MM.1S (cell line): ENCODE measurements around the gene MKNK1.

Source experiments
- DNase-seq: peaks from one replicate; pipeline ENCODE4 v3.0.0-alpha.2; 2015
- H2AFZ ChIP-seq: fragments of 300-600 bp; sonication (generic); 2 replicates; pipeline ENCODE4 v1.6.0; 2016; ENCODE audit warnings: antibody characterized with exemption, low read length
- H3F3A ChIP-seq: fragments of 300-600 bp; sonication (generic); 2 replicates; pipeline ENCODE4 v1.6.1; 2016; ENCODE audit warnings: mild to moderate bottlenecking, antibody characterized with exemption, low read length, moderate library complexity, mixed read lengths; ENCODE audit not compliant: insufficient read depth
- H3K27ac ChIP-seq: fragments of 300-600 bp; sonication (generic); 2 replicates; pipeline ENCODE4 v1.5.1; 2016; ENCODE audit warnings: mild to moderate bottlenecking, low read length
- H3K27me3 ChIP-seq: fragments of 300-600 bp; sonication (generic); replicated peaks from 2 replicates; pipeline ENCODE4 v1.6.0; 2016; ENCODE audit warnings: low read length; ENCODE audit not compliant: insufficient read depth
- H3K36me3 ChIP-seq: fragments of 300-600 bp; sonication (generic); replicated peaks from 2 replicates; pipeline ENCODE4 v1.6.1; 2016; ENCODE audit warnings: mild to moderate bottlenecking, low read length, mixed read lengths; ENCODE audit not compliant: insufficient read depth
- H3K4me1 ChIP-seq: fragments of 300-600 bp; sonication (generic); 2 replicates; pipeline ENCODE4 v1.6.1; 2016; ENCODE audit warnings: low read length, mixed read lengths
- H3K4me2 ChIP-seq: fragments of 300-600 bp; sonication (generic); 2 replicates; pipeline ENCODE4 v1.6.0; 2016; ENCODE audit warnings: low read depth, low read length
- H3K4me3 ChIP-seq: fragments of 300-600 bp; sonication (generic); 2 replicates; pipeline ENCODE4 v1.5.1; 2016; ENCODE audit warnings: low read length, mixed read lengths
- H3K79me2 ChIP-seq: fragments of 300-600 bp; sonication (generic); 2 replicates; pipeline ENCODE4 v1.6.1; 2016; ENCODE audit warnings: mixed run types, low read length, mixed read lengths
- H3K9ac ChIP-seq: fragments of 300-600 bp; sonication (generic); 2 replicates; pipeline ENCODE4 v1.6.1; 2016; ENCODE audit warnings: low read length, mixed read lengths
- H3K9me2 ChIP-seq: fragments of 300-600 bp; sonication (generic); replicated peaks from 2 replicates; pipeline ENCODE4 v1.6.1; 2016; ENCODE audit warnings: mild to moderate bottlenecking, low read length, mixed read lengths; ENCODE audit not compliant: insufficient read depth
- H3K9me3 ChIP-seq: fragments of 300-600 bp; sonication (generic); replicated peaks from 2 replicates; pipeline ENCODE4 v1.6.1; 2016; ENCODE audit warnings: mild to moderate bottlenecking, low read length, mixed read lengths; ENCODE audit not compliant: insufficient read depth
- H4K20me1 ChIP-seq: fragments of 300-600 bp; sonication (generic); 2 replicates; pipeline ENCODE4 v1.6.1; 2016; ENCODE audit warnings: mild to moderate bottlenecking, low read length, moderate library complexity, mixed read lengths; ENCODE audit not compliant: insufficient read depth
- CTCF ChIP-seq: fragments of 300-600 bp; sonication (generic); IDR thresholded peaks from 2 replicates; pipeline ENCODE4 v1.5.1; 2016; ENCODE audit warnings: antibody characterized with exemption, low read length, mixed read lengths
- EZH2 ChIP-seq: fragments of 300-600 bp; sonication (generic); optimal IDR thresholded peaks from 2 replicates; pipeline ENCODE3; 2017; ENCODE audit warnings: low read depth, mild to moderate bottlenecking, antibody characterized with exemption, low read length, mixed read lengths
- EZH2phosphoT487 ChIP-seq: fragments of 300-600 bp; sonication (generic); IDR thresholded peaks from 2 replicates; pipeline ENCODE4 v1.6.1; 2018; ENCODE audit warnings: antibody characterized with exemption, low read length

The MKNK1 gene

GRCh38 chr1:46508757-46509156 is 95.3 kb downstream of the MKNK1 start:
- H3K9me2 ChIP-seq, result no peaks in the 10 kb centered on the region
- TF ChIP-seq CTCF (no peak), EZH2phosphoT487 (no peak), EZH2 (no peak)
- DNase-seq, result no peak

More at GRCh38 chr1:46508757-46509156, 95.3 kb downstream of the MKNK1 start:
- H3K4me2 ChIP-seq, result no peak overlapping the region
- no peak overlapping the region for H3K27ac ChIP-seq
- no peaks in the 10 kb centered on the region for H3F3A ChIP-seq
- H3K27me3 ChIP-seq, result peaks cover 23% of the 10 kb centered on the region
- no peak overlapping the region for H3K9ac ChIP-seq
- no peak overlapping the region for H2AFZ ChIP-seq
- no peaks in the 10 kb centered on the region for H3K4me1 ChIP-seq
- no peak overlapping the region for H3K4me3 ChIP-seq
- no peaks in the 10 kb centered on the region for H4K20me1 ChIP-seq
- H3K36me3 ChIP-seq, result no peaks in the 10 kb centered on the region
- H3K9me3 ChIP-seq, result no peaks in the 10 kb centered on the region
- H3K79me2 ChIP-seq, result no peaks in the 10 kb centered on the region
